NCI-H460 (cell line): Measurements from ENCODE around the gene SLC25A5. TPM values are rescaled to one million over a fixed set of nuclear protein-coding genes. Genes with fewer than 3 reads are reported as not detected.
"Not testable (repeated sequence)": the region's sequence is repeated elsewhere in the genome, so short reads cannot be mapped to it uniquely, and the experiment has no call there.

ENCODE experiments used
- DNase-seq: peaks from one replicate; pipeline ENCODE4 v3.0.0-alpha.2; 2016; ENCODE audit warnings: low read depth; ENCODE audit errors: extremely low read depth
- total RNA-seq: library from RNA; depleted of rRNA; stranded (reverse); fragments of >200 nt; shearing (Covaris generic); gene quantifications from 2 replicates; pipeline ENCODE4 v1.2.3, GENCODE V29; 2014

The SLC25A5 gene
- total RNA-seq, 1 experiment from 2014 or later = 806 TPM

GRCh38 chrX:119475389-119476101 is 7.3 kb downstream of the SLC25A5 start:
- DNase-seq = no peak

DNA sequence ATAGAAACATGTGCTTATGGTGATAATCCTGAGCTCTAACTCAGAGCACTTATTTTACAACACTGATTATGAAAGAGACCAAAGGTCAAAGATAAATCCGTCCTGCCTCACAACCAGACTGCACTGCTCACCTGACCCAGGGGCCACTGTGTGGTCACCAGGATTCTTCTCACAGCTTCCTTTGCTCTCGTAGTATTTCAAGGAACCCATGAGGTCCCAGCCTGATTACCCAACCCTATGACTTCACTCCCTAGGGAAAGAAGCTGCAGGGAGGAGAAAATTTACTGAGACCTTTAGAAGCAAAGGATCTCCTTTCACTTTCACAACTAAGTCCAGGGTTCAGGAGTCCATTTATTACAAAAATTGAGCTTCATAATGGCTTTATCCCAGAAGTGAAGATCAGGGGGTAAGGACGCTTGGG is 9.6 kb downstream of the SLC25A5 start:
- DNase-seq = peak; percentile 59

DNA sequence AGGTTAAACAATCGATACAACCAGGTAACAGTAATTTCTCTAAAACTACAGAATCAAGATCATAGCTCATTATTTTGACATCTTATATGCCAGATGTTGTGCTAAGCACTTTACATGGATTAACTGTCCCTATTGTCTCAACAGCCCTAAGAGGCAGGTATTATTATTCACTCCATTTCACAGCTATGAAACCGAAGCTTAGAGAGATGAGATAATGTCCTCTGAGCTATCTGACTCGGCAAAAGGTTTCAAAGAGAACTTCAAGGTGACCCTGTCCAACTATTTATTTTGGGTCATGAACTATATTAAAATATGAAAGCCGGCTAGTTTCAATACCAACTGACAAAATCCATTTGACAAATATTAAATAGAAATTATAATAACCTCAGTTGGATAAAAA is 10.3 kb downstream of the SLC25A5 start:
- DNase-seq = no peak

- no peak for DNase-seq
These were observed 11.6 kb downstream of the SLC25A5 start for GRCh38 chrX:119479845-119480244.

GRCh38 chrX:119481323-119481801 is 13.1 kb downstream of the SLC25A5 start:
- no peak for DNase-seq

DNA sequence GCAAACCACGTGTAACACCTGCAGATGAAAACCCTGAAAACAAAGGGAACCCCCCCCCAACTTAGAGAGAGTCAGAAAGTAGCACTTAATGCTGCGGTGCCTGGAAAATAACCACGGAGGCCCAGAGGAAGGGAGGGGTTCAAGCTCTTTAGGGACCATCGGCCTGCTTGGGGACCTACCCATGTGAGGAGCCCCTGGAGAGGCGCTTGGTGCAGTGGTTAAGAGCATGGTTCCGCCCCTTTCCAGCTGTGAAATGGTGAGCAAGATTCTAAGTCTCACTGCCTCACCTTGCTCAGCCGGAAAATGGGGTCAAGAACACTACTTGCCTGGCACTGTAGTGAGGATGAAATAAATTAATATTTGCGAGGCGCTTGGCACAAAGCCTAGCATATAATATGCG is 13.8 kb downstream of the SLC25A5 start:
- no peak for DNase-seq

- DNase-seq = peak; percentile 58
These were observed 14.5 kb downstream of the SLC25A5 start for GRCh38 chrX:119482481-119483480.

- no peak for DNase-seq
These were observed 18.5 kb downstream of the SLC25A5 start for GRCh38 chrX:119486745-119487144.

DNA sequence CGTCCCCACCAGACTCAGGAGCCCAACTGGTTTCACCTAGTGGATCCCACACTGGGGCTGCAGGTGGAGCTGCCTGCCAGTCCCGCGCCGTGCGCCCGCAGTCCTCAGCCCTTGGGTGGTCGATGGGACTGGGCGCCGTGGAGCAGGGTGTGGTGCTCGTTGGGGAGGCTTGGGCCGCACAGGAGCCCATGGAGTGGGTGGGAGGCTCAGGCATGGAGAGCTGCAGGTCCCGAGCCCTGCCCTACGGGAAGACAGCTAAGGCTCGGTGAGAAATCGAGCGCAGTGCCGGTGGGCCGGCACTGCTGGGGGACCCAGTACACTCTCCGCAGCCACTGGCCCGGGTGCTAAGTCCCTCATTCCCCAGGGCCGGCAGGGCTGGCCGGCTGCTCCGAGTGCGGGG is 19.5 kb downstream of the SLC25A5 start:
- DNase-seq = not testable (repeated sequence)

GRCh38 chrX:119488749-119489148 is 20.5 kb downstream of the SLC25A5 start:
- DNase-seq = peak; percentile 58

GRCh38 chrX:119489212-119490074 is 21.2 kb downstream of the SLC25A5 start:
- DNase-seq = no peak

DNA sequence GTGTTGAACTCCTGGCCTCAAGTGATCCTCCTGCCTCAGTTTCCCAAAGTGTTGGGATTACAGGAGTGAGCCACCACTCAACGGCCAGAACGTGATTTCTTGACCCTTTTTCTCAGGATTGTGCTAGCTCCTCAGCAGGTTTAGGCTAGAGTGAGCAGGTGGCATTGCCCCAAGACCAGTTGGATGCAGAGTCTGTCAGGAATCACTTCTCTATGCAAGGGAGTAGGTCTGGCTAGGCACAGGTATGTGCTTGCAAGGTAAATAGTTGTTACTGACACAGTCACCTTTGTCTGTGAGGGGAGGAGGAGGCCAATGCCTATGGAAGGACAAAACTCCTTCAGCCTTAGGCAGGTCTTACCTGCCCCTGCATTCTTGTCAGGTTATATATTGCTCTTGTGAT is 24.2 kb downstream of the SLC25A5 start:
- DNase-seq = no peak

DNA sequence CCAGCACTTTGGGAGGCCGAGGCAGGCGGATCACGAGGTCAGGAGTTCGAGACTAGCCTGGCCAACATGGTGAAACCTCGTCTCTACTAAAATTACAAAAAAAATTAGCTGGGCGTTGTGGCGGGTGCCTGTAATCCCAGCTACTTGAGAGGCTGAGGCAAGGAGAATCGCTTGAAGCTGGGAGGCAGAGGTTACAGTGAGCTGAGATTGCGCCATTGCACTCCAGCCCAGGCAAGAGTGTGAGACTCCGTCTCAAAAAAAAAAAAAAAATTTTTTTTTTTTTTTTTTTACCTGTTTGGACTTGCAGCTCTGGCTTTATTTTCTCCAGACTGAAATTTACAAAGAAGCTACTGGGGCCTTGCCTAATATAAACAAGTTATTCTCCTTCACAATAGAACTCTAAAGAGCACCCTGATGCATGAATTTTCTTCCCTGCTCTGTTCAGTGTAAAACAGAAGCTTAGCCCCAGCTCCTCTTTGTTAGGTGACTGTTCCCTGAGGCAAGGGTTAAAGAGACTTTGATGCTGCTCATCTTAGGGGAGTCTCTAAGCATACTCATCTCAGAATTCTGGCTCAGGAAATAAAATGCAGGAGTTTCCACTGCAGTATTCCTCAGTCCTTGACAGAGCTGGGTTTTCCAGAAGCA is 25.7 kb downstream of the SLC25A5 start:
- not testable (repeated sequence) for DNase-seq

DNA sequence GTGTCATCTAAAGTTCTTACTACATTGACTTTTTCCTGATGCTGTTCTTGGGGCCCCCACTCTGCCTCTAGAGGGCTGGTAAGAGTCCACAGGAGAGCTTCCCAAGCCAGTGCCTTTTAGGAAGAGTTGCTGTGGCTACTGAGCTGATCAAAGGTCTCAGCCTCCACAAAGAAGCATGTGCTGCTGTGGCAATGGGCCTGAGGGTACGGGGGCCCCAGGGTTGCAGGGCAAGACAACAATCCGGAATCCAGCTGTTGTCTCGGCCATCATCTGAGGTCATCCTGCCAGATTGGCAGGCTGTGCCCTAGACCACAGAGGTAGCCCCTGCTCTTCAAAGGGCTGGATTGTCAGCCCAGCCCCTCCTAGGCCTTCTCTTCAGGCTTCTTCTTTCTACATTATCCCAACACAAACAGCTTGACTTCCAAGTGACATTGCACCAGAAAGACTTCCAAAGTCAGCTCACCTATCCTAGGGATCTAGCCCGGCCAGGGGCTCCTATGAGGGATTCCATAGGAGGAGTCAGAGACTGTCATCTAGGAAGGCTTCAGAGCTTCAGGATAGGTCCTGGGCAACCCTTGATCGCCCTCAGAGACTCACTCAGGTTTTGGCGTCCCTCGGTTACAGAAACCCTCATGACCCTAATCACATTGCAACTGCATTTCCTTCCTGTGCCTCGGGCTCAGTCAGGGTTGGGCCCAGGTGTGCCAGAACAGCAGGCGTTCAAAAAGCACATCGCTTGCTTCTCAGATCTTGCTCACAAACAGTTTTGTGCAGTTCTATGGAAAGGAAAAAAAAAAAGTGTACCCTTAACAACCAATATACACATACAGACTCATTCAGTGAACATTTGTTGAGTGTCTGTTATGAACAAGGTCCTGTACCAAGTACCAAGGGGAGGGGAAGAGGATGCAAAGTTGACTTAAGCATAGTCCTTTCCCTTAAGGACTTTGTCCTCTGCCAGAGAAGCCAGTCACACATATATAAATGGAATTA is 27.8 kb downstream of the SLC25A5 start:
- no peak for DNase-seq

DNA sequence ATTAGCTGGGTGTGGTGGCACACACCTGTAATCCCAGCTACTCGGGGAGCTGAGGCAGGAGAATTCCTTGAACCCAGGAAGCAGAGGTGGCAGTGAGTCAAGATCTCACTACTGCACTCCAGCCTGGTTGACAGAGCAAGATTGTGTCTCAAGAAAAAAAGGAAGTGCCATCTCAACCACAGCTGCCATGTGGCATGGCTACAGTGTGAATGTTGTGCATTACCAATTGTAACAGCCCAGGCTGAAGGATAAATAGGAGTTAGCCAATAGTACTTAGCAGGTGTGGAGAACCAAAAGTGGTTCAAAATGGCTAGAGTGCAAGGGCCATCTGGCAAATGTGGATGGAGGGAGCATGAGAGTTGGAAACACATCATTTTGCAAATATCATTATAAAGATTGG is 28.9 kb downstream of the SLC25A5 start:
- DNase-seq = no peak

DNA sequence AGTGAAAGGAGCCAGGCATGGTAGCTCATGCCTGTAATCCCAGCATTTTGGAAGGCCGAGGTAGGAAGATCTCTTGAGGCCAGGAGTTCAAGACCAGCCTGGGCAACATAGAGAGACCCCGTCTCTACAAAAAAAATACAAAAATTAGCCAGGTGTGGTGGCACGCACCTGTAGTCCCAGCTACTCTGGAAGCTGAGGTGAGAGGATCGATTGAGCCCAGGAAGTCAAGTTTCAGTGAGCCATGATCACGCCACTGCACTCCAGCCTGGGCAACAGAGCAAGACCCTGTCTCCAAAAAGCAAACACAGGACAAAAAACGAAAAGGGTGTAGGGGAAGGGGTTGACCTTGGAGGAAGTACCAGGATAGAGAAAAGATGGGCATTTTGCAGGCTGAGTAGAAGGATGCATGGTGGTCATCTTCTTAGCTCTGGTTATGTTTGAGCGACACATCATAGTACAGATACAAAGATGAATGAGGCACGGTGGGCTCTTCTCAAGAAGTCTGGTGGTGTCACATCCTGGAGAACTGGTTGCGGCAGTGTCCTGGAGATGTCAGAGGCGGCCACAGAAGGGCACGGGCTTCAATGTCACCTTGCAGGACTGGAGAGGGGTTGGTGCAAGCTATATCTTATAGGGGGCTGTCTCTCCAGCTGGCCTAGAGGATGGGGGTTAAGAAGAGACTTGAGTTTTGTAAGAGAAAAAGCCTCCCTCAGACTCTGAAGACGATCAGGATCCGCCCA is 32.0 kb downstream of the SLC25A5 start:
- no peak for DNase-seq

DNA sequence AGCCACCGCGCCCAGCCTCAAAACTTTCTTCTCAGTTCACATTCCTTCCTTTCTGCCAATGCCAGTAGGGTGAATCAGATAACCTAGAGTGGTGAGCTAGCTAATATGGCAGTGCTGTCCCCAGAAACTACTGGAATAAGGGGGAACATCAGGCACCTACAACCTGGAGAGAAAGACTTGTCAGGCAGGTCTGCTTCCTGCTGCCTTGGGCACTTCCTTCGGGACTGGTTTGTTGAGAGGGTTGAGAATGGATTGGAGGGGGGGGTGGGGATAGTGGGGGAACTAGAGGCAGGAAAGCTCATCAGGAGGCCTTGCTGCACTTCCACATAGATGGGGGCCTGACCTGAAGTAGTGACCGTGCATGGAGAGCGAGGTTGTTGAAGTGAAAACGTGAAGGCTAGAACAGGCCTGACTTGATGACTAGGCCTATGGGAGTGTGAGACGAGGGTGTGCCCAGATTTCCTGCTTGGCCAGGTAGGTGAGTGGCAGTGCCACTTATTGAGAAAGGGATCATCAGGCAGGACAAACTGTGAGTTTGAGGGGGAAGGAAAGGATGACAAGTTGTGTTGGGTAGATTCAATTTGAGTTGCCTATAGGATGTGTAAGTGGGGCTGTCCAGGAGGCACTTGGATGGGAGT is 33.4 kb downstream of the SLC25A5 start:
- DNase-seq = no peak
